ENCODE results near the gene SLC17A4.
"Not testable (repeated sequence)": the region's sequence is repeated elsewhere in the genome, so short reads cannot be mapped to it uniquely, and the experiment has no call there.

Gene SLC17A4
- total RNA-seq: 0 reads per million in 3 experiments

GRCh38 chr6:25754535-25754934 lies at the start of gene SLC17A4:
SLC17A4 (plus strand) TSS chr6:25754742; CDS start chr6:25761963, 7,221 bp downstream.
- no peak for DNase-seq

GRCh38 chr6:25706314-25707014 lies 48.1 kb upstream of the SLC17A4 start:
- no peak for DNase-seq

GRCh38 chr6:25709761-25710160 lies 44.8 kb upstream of the SLC17A4 start:
- no peak for DNase-seq

GRCh38 chr6:25710287-25710686 lies 44.3 kb upstream of the SLC17A4 start:
- no peak for DNase-seq

GRCh38 chr6:25713824-25714223 lies 40.7 kb upstream of the SLC17A4 start:
- no peak for DNase-seq

GRCh38 chr6:25714765-25715164 lies 39.8 kb upstream of the SLC17A4 start:
- DNase-seq: no peak

GRCh38 chr6:25715794-25716193 lies 38.7 kb upstream of the SLC17A4 start:
- no peak for DNase-seq

GRCh38 chr6:25717866-25718740 lies 36.4 kb upstream of the SLC17A4 start:
- DNase-seq: no peak

GRCh38 chr6:25726122-25726911 lies 28.2 kb upstream of the SLC17A4 start:
- DNase-seq: no peak

- DNase-seq: no peak
Observed at GRCh38 chr6:25727028-25727427, 27.5 kb upstream of the SLC17A4 start.

GRCh38 chr6:25730907-25731306 lies 23.6 kb upstream of the SLC17A4 start:
- no peak for DNase-seq

- DNase-seq: no peak
Observed at GRCh38 chr6:25731721-25732120, 22.8 kb upstream of the SLC17A4 start.

- DNase-seq: no peak
Observed at GRCh38 chr6:25732468-25733198, 21.9 kb upstream of the SLC17A4 start.

GRCh38 chr6:25735261-25735660 lies 19.3 kb upstream of the SLC17A4 start:
- no peak for DNase-seq

GRCh38 chr6:25743868-25744267 lies 10.7 kb upstream of the SLC17A4 start:
- no peak for DNase-seq

GRCh38 chr6:25745836-25746235 lies 8.7 kb upstream of the SLC17A4 start:
- DNase-seq: no peak

GRCh38 chr6:25746968-25747367 lies 7.6 kb upstream of the SLC17A4 start:
- no peak for DNase-seq

GRCh38 chr6:25747477-25747876 lies 7.1 kb upstream of the SLC17A4 start:
- DNase-seq: no peak

- no peak for DNase-seq
Observed at GRCh38 chr6:25748049-25748448, 6.5 kb upstream of the SLC17A4 start.

- not testable (repeated sequence) for DNase-seq
Observed at GRCh38 chr6:25748601-25749517, 5.7 kb upstream of the SLC17A4 start.

- DNase-seq: no peak
Observed at GRCh38 chr6:25749837-25750236, 4.7 kb upstream of the SLC17A4 start.
